Measurements from ENCODE around the gene CYP46A1. TPM values are rescaled to one million over a fixed set of nuclear protein-coding genes. Genes with fewer than 3 reads are reported as not detected.

CYP46A1 gene
- total and polyA plus RNA-seq, 12 donors: 0.67 to 5.9 (median 2.1) TPM

- intact Hi-C loops (cut with DNase I): no loop called here
- no peaks in the 10 kb centered on the region for H3K9me3 ChIP-seq (replicated peaks in 1 of 3)
- TF ChIP-seq, protein P1, sequence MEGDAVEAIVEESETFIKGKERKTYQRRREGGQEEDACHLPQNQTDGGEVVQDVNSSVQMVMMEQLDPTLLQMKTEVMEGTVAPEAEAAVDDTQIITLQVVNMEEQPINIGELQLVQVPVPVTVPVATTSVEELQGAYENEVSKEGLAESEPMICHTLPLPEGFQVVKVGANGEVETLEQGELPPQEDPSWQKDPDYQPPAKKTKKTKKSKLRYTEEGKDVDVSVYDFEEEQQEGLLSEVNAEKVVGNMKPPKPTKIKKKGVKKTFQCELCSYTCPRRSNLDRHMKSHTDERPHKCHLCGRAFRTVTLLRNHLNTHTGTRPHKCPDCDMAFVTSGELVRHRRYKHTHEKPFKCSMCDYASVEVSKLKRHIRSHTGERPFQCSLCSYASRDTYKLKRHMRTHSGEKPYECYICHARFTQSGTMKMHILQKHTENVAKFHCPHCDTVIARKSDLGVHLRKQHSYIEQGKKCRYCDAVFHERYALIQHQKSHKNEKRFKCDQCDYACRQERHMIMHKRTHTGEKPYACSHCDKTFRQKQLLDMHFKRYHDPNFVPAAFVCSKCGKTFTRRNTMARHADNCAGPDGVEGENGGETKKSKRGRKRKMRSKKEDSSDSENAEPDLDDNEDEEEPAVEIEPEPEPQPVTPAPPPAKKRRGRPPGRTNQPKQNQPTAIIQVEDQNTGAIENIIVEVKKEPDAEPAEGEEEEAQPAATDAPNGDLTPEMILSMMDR (IDR thresholded peaks at IDR 0.05): no peak
- TF ChIP-seq POLR2A (IDR thresholded peaks at IDR 0.05): no peak
- H3K4me3 ChIP-seq: no peak overlapping the region
- no peak overlapping the region for H3K27ac ChIP-seq
- H3K4me1 ChIP-seq (replicated peaks in 1 of 2): peaks cover 0 to 2% of the 10 kb centered on the region in 2 donors
- no peaks in the 10 kb centered on the region for H3K27me3 ChIP-seq
- no peaks in the 10 kb centered on the region for H3K36me3 ChIP-seq (replicated peaks in 1 of 2)
- peak in 1 of 7 donors; percentile 34 for DNase-seq
- 85 to 87% (median 86%) methylated on average over 11 of the region's 11 CpGs for WGBS, 4 donors
These were observed 5.5 kb downstream of the CYP46A1 start for GRCh38 chr14:99689266-99690236.

DNA sequence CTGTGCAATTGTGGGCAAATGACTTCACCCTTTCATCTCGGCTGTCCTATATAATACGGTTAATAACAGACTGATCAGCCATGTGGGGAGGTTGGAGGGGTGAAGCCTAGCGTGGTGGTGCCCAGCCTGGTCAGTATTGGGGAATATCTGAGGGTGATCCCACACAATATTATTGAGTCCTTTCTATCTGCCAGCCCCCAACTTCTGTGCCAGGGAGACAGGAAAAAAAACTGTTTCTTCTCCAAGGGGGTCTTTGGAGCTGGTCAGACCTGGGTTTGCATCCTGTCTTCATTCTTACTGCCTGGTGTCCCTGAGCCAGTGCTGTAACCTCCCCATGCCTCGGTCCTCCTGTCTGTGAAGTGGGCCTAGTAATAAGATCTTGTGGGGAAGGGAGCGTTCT is 6.5 kb downstream of the CYP46A1 start:
- Histone ChIP-seq H3K4me3 (no peak overlapping the region), H3K4me1 (replicated peaks in 1 of 2) (no peaks in the 10 kb centered on the region), H3K9me3 (replicated peaks in 1 of 3) (no peaks in the 10 kb centered on the region), H3K36me3 (replicated peaks in 1 of 2) (no peaks in the 10 kb centered on the region), H3K27ac (no peak overlapping the region), H3K27me3 (no peaks in the 10 kb centered on the region)
- peak in 1 of 7 donors; percentile 17 for DNase-seq
- TF ChIP-seq, protein P1 (IDR thresholded peaks at IDR 0.05): no peak
- no peak for TF ChIP-seq POLR2A (IDR thresholded peaks at IDR 0.05)
- 79 to 90% (median 81%) methylated on average over 5 of the region's 5 CpGs for WGBS, 4 donors
- intact Hi-C loops (cut with DNase I): no loop called here

DNA sequence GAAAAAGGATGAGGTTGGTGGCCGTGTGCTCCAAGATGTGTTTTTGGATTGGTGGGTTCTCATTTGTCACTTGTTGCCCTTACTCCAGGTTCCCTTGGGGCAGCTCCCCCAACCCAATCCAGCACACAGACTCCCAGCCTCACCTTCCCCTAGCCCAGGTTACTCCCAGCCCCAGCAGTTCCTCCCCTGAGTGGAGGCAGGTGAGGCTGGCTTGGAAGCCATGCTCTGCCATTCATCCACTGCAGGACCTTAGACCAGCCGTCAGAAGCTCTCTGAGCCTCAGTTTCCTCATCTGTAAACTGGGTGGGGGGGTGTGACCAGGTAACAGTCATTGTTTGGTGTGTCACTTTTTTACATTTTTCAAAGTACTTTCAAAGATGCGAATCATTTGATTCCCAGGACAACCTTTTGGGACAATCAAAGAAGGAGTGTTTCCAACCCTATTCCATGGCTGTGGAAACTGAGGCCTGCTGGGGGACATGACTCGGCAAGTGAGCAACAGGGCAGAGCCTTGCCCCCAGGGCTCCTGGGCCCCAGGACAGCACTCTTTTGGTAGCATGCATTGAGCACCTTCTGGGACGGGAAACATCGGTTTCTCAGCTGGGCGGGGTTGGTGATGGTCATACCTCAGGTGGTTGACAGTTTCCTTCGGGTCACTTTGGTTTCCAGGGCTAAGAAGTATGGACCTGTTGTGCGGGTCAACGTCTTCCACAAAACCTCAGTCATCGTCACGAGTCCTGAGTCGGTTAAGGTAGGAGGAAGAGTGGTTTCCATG is 7.2 kb downstream of the CYP46A1 start:
- Histone ChIP-seq H3K36me3 (replicated peaks in 1 of 2) (no peaks in the 10 kb centered on the region), H3K4me3 (no peak overlapping the region), H3K27ac (no peak overlapping the region), H3K27me3 (no peaks in the 10 kb centered on the region), H3K4me1 (replicated peaks in 1 of 2) (no peaks in the 10 kb centered on the region), H3K9me3 (replicated peaks in 1 of 3) (no peaks in the 10 kb centered on the region)
- intact Hi-C loops (cut with DNase I): no loop called here
- TF ChIP-seq POLR2A (IDR thresholded peaks at IDR 0.05): no peak
- TF ChIP-seq, protein P1 (IDR thresholded peaks at IDR 0.05): no peak
- DNase-seq: peak in 1 of 7 donors; percentile 29
- 86 to 90% (median 88%) methylated on average over 10 to 13 of the region's 13 CpGs for WGBS, 4 donors

GRCh38 chr14:99693918-99694317 is 9.8 kb downstream of the CYP46A1 start:
- intact Hi-C loops (cut with DNase I): no loop called here
- TF ChIP-seq, protein P1 (IDR thresholded peaks at IDR 0.05): no peak
- no peak for TF ChIP-seq POLR2A (IDR thresholded peaks at IDR 0.05)
- Histone ChIP-seq H3K4me1 (replicated peaks in 1 of 2) (no peaks in the 10 kb centered on the region), H3K27me3 (no peaks in the 10 kb centered on the region), H3K9me3 (replicated peaks in 1 of 3) (no peaks in the 10 kb centered on the region), H3K4me3 (no peak overlapping the region), H3K27ac (no peak overlapping the region), H3K36me3 (replicated peaks in 1 of 2) (no peaks in the 10 kb centered on the region)
- 71 to 95% (median 79%) methylated on average over 3 of the region's 3 CpGs for WGBS, 4 donors
- DNase-seq: no peak
